Bronchial epithelial cell (primary cell): ENCODE data around the gene CFDP1. TPM values are rescaled to one million over a fixed set of nuclear protein-coding genes. Genes with fewer than 3 reads are reported as not detected.
A peak's percentile ranks its signal among the peaks of the same experiment; 100 is the strongest.

Experiments used
- DNase-seq: peaks from one replicate; pipeline ENCODE4 v3.0.0-alpha.2; 2010; ENCODE audit warnings: low read depth
- FAIRE-seq: peaks from 2 replicates; lab custom pipeline; 2011; peaks lifted over from hg19 to GRCh38; lab: Jason Lieb, UNC
- H3K27me3 ChIP-seq: 2 replicates; pipeline ENCODE4 v1.5.1; 2011; ENCODE audit warnings: low read length; ENCODE audit not compliant: control insufficient read depth, insufficient read depth
- H3K36me3 ChIP-seq: 2 replicates; pipeline ENCODE4 v1.5.1; 2011; ENCODE audit warnings: low read length; ENCODE audit not compliant: control insufficient read depth, insufficient read depth
- H3K4me3 ChIP-seq: 2 replicates; pipeline ENCODE4 v1.5.1; 2011; ENCODE audit warnings: mild to moderate bottlenecking, low read depth, low read length, control low read depth
- total RNA-seq: library from RNA; depleted of rRNA; stranded (reverse); fragments of >200 nt; gene quantifications from 2 replicates; pipeline ENCODE4 v1.2.1, GENCODE V29; 2014
- TF ChIP-seq, protein P1 (sequence below): IDR thresholded peaks from 2 replicates; pipeline ENCODE4 v1.5.1; 2011; ENCODE audit warnings: mild to moderate bottlenecking, moderate library complexity, low read length, control low read depth, inconsistent platforms; ENCODE audit not compliant: insufficient read depth, severe bottlenecking

The CFDP1 gene
- total RNA-seq, 1 donor from 2014 or later: 46.6 TPM

DNA sequence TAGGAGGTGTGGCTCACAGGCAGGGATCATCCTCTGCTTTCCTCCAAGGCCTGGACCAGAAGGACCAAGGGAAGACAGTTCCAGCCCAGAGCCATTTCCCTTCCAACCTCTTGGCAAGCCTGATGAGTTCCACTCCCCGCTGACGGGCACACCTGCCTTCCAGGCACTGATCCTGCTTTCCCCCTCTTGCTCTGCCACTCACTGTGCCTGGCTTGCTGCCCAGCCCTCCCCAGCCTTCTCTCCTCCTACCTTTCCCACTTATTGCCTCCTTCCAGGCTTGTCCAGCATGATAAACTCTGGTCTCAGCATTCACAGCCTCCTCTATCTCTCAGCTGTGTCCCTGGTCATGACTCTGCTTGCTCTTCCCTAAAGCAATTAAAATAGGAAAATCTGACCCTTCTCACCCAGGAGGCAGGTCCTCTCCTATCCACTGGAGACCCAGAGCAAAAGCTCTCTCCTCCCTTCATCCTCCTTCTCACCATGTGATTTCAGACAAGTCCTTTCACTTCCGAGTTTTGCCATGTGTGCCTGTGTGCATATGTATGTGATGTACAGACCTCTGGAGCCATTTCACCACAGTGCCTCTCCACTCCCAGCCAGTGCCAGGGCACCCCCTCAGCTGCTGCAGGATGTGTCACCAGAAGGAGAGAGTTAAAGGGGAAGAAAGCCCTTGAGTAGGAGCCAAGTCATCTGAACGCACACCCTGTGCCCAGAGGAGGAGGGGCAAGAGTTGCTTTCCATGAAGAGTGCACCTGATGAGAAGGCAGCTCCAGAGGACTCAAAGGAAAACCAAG lies 44.6 kb upstream of the CFDP1 start:
- peak; percentile 26 for DNase-seq

DNA sequence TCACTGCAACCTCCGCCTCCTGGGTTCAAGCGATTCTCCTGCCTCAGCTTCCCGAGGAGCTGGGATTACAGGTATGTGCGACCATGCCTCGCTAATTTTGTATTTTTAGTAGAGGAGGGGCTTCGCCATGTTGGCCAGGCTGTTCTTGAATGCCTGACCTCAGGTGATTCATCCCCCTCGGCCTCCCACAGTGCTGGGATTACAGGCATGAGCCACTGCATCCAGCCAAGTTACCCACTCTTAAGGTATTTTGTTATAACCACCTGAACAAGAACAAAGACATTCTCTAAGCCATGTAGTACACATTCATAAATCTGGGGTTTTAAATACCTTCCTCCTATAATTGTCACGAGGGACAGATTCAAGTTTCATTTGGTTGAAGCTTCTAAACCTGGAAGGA lies 43.5 kb upstream of the CFDP1 start:
- no peaks in the 10 kb centered on the region for H3K36me3 ChIP-seq
- DNase-seq: peak; percentile 21
- no peaks in the 10 kb centered on the region for H3K27me3 ChIP-seq
- H3K4me3 ChIP-seq: no peak overlapping the region
- no peak for FAIRE-seq
- TF ChIP-seq, protein P1, sequence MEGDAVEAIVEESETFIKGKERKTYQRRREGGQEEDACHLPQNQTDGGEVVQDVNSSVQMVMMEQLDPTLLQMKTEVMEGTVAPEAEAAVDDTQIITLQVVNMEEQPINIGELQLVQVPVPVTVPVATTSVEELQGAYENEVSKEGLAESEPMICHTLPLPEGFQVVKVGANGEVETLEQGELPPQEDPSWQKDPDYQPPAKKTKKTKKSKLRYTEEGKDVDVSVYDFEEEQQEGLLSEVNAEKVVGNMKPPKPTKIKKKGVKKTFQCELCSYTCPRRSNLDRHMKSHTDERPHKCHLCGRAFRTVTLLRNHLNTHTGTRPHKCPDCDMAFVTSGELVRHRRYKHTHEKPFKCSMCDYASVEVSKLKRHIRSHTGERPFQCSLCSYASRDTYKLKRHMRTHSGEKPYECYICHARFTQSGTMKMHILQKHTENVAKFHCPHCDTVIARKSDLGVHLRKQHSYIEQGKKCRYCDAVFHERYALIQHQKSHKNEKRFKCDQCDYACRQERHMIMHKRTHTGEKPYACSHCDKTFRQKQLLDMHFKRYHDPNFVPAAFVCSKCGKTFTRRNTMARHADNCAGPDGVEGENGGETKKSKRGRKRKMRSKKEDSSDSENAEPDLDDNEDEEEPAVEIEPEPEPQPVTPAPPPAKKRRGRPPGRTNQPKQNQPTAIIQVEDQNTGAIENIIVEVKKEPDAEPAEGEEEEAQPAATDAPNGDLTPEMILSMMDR: no peak

More for the DNA sequence above, 44.6 kb upstream of the CFDP1 start:
- no peaks in the 10 kb centered on the region for H3K36me3 ChIP-seq
- FAIRE-seq: peak; percentile 60
- no peaks in the 10 kb centered on the region for H3K27me3 ChIP-seq
- no peak overlapping the region for H3K4me3 ChIP-seq
- TF ChIP-seq, protein P1: no peak

DNA sequence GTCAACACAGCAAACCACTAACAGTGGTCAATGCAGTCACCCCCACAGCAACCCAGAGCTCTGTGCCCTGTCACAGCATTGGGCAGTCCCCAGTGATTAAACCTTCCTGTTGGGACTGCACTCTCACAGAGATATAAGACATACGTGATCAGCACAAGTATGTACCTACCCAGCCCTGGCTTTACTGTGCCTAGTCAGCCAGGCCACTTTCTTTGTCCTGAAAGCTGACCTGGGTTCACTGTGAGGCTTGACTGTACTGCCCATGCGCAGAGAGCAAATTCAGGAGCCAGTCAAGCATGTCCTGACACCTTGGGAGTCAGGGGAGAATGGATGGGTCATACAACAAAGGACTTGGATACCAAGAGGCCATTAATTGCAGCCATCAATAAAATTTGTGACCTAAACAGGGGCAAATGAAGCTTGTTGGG lies 42.1 kb upstream of the CFDP1 start:
- H3K27me3 ChIP-seq: no peaks in the 10 kb centered on the region
- no peaks in the 10 kb centered on the region for H3K36me3 ChIP-seq
- H3K4me3 ChIP-seq: no peak overlapping the region
- FAIRE-seq (no peak), DNase-seq (no peak)
- TF ChIP-seq, protein P1: no peak

DNA sequence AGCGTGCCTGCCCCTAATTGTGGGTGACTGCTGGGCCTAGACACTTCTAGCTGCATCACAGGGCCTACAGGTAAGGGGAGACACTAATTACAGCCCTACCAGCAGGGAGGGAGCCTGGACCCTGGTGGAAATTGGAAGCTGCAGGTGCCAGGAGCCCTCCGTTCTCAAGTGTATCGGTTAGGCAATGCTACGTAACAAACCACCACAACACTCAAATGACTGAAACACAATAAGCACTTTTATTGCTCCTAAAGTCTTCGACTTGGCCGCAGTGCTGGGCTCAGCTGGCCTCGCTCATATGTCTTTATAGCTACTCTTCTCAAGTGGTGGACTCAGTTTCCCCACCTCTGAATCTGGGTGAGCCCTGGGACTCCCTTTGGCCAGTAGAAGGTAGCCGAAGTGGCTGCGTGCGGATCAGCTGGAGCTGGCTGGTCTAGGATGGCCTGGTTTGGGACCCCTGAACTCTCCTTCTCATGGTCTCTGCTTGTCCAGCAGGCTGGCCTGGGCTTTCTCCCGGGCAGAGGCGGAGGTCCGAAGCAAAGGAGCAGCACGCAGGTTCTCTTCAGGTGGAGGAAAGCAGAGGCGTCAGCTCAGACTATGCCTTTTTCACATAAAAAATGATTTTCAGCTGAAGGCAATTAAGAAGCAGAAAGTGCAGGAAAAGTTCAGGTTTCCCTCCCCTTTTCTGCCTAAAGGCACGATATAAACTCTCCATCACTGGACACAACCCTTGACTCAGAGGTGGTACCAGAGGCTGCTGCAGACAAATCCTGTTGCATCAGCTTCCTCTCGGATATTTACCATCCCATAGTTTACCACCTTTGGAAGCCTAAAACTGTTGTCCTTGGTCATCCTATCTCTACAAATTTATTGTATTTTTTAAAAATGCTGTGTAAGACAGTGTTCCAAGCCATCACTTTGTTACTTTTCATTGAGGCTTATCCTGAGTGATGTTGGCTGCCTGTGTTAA lies 39.9 kb upstream of the CFDP1 start:
- DNase-seq (no peak), FAIRE-seq (no peak)
- no peaks in the 10 kb centered on the region for H3K36me3 ChIP-seq
- H3K27me3 ChIP-seq: no peaks in the 10 kb centered on the region
- H3K4me3 ChIP-seq: no peak overlapping the region
- TF ChIP-seq, protein P1: no peak

DNA sequence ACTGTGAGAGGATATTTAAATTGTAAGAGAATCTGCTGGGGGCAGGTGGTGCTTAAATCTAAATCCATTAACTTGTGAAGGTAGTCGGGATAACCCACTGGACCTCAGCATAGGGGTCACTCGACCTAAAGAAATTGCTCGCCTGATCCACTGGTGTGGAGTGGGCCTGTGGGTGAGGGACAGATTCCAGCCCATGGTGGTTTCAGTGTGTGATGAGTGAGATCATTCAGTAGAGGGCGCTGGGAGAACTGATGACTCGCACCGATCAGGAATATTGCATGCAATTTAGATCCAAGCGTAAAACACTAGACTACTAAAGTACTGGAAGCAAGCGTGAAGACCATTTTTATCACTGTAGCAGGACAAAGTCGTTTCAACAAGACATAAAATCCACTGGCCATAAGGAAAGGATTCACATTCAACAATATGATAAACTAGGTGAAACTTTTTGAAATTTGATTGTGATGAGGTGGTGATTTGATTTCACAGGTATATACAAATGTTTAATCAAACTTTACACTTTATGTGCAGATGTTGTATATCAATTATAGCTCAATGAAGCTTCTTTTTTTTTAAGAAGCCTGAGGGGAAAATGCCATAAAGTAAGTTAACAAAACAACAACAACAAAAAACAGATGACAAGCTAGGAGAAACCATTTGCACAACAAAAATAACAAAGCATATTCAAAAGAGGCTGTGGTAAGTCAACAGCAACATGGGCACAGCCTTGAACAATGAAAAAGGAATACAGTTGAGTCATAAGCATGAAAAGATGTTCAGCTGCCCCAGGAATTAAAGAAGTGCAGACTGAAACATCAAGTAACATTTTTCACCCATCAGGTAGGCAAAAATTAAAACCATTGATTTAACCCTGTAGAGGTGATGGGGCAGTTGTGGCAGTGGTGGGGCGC lies 38.7 kb upstream of the CFDP1 start:
- no peaks in the 10 kb centered on the region for H3K27me3 ChIP-seq
- H3K4me3 ChIP-seq: no peak overlapping the region
- TF ChIP-seq, protein P1: peak; percentile 79
- FAIRE-seq (no peak), DNase-seq (peak; percentile 59)
- no peaks in the 10 kb centered on the region for H3K36me3 ChIP-seq
